Neural cell (in vitro differentiated cells): ENCODE measurements around the gene PRDM1.

ENCODE experiments used
- CTCF ChIP-seq: fragments of 450-650 bp; IDR thresholded peaks from 2 replicates; pipeline ENCODE4 v1.5.1; 2014; ENCODE audit warnings: antibody characterized with exemption, mild to moderate bottlenecking, moderate library complexity; ENCODE audit not compliant: poor library complexity, severe bottlenecking
- EP300 ChIP-seq: fragments of 450-650 bp; conservative IDR thresholded peaks from 2 replicates; pipeline ENCODE4 v1.6.1; 2014; ENCODE audit warnings: antibody characterized with exemption, mild to moderate bottlenecking, moderate library complexity; ENCODE audit not compliant: poor library complexity, severe bottlenecking
- EZH2 ChIP-seq: fragments of 200-600, 300-800 bp; shearing (Covaris generic), sonication (generic); IDR thresholded peaks from 2 replicates; pipeline ENCODE4 v1.6.1; 2014; ENCODE audit warnings: antibody characterized with exemption, low read length, borderline replicate concordance, mild to moderate bottlenecking; ENCODE audit not compliant: insufficient read depth, poor library complexity, severe bottlenecking

- no peak for TF ChIP-seq CTCF
- TF ChIP-seq EP300 = no peak
- TF ChIP-seq EZH2 = no peak
Observed at GRCh38 chr6:106135911-106136571, 49.9 kb downstream of the PRDM1 start.
